Small intestine (tissue), 7 donors: Measurements from ENCODE around the gene SLC45A3. TPM values are rescaled to one million over a fixed set of nuclear protein-coding genes. Genes with fewer than 3 reads are reported as not detected.

Experiments
- DNase-seq, 2 donors: peaks; one replicate each; pipeline versions ENCODE4 v3.0.0 to v3.0.0-alpha.2; 2013
- FAIRE-seq: peaks from 2 replicates; lab custom pipeline; 2012; peaks lifted over from hg19 to GRCh38; lab: Jason Lieb, UNC
- H3K27ac ChIP-seq, 3 donors: one replicate each; pipeline ENCODE4 v1.5.1; 2013; ENCODE audit warnings: low read length in 2 of 3, mild to moderate bottlenecking in 2 of 3, control low read depth in 1 of 3, inconsistent platforms in 1 of 3, low read depth in 1 of 3, moderate library complexity in 1 of 3
- H3K27me3 ChIP-seq, 3 donors: one replicate each; pipeline ENCODE4 v1.6.1; 2013; ENCODE audit warnings: low read length in 3 of 3, inconsistent platforms in 1 of 3; ENCODE audit not compliant: control insufficient read depth in 3 of 3, insufficient read depth in 3 of 3
- H3K36me3 ChIP-seq, 3 donors: one replicate each; pipeline ENCODE4 v1.6.1; 2013; ENCODE audit warnings: low read length in 3 of 3, inconsistent platforms in 1 of 3, low read depth in 1 of 3, mild to moderate bottlenecking in 1 of 3, moderate library complexity in 1 of 3; ENCODE audit not compliant: control insufficient read depth in 3 of 3, insufficient read depth in 2 of 3
- H3K4me1 ChIP-seq, 3 donors: one replicate each; pipeline ENCODE4 v1.6.1; 2013; ENCODE audit warnings: low read length in 2 of 3, inconsistent platforms in 1 of 3, low read depth in 1 of 3, mild to moderate bottlenecking in 1 of 3, moderate library complexity in 1 of 3; ENCODE audit not compliant: control insufficient read depth in 3 of 3, insufficient read depth in 2 of 3
- H3K4me3 ChIP-seq, 3 donors: one replicate each; pipeline ENCODE4 v1.5.1; 2013; ENCODE audit warnings: low read length in 3 of 3, control low read depth in 1 of 3, inconsistent platforms in 1 of 3, low read depth in 1 of 3, mild to moderate bottlenecking in 1 of 3, moderate library complexity in 1 of 3
- H3K9me3 ChIP-seq, 2 donors: one replicate each; pipeline ENCODE4 v1.6.1; 2013; ENCODE audit warnings: low read depth in 1 of 2, low read length in 1 of 2; ENCODE audit not compliant: control insufficient read depth in 2 of 2, insufficient read depth in 1 of 2
- WGBS, 3 donors: extraction: QIAGEN DNeasy Blood & Tissue Kit; methylation state at CpG; one replicate each; pipeline ENCODE4 v1.1.7; 2013; 5-methylcytosine and 5-hydroxymethylcytosine counted together
- polyA plus RNA-seq, 4 donors: library from polyadenylated mRNA; stranded (reverse) in 3 of 4; unstranded in 1 of 4; fragments of 200-250 nt in 3 of 4; fragments of 120-200 nt in 1 of 4; gene quantifications; one replicate each; pipeline versions ENCODE4 v1.2.1 to v1.2.3, GENCODE V29; 2013
- donor health status: healthy with polysubstance abuse.
- donor health status: control.
- donor health status: control.
- donor health status: Bipolar disorder and iron deficiency.
- donor health status: healthy.

The SLC45A3 gene
- polyA plus RNA-seq, 4 donors: 1.1 to 10.6 (median 4.9) TPM

GRCh38 chr1:205670150-205670446 lies 10.2 kb downstream of the SLC45A3 start:
- DNase-seq (no peak), FAIRE-seq (no peak)
- no peaks in the 10 kb centered on the region for H3K27me3 ChIP-seq
- peaks cover 11 to 92% (median 13%) of the 10 kb centered on the region in 3 donors for H3K4me1 ChIP-seq
- H3K9me3 ChIP-seq: no peaks in the 10 kb centered on the region
- 85 to 93% (median 88%) methylated on average over 5 of the region's 5 CpGs for WGBS, 3 donors
- no peak overlapping the region for H3K27ac ChIP-seq
- H3K36me3 ChIP-seq: peaks cover 0 to 9% (median 0%) of the 10 kb centered on the region in 3 donors
- H3K4me3 ChIP-seq: no peak overlapping the region

- Histone ChIP-seq H3K27ac (no peak overlapping the region), H3K9me3 (no peaks in the 10 kb centered on the region), H3K36me3 (peaks cover 0 to 12% (median 0%) of the 10 kb centered on the region in 3 donors), H3K4me3 (no peak overlapping the region), H3K4me1 (peaks cover 11 to 92% (median 15%) of the 10 kb centered on the region in 3 donors), H3K27me3 (no peaks in the 10 kb centered on the region)
- FAIRE-seq: no peak
- 51 to 66% (median 55%) methylated on average over 20 of the region's 20 CpGs for WGBS, 3 donors
- DNase-seq: no peak
Observed at GRCh38 chr1:205669341-205670149, 10.8 kb downstream of the SLC45A3 start.

- peaks cover 11 to 92% (median 15%) of the 10 kb centered on the region in 3 donors for H3K4me1 ChIP-seq
- H3K36me3 ChIP-seq: peaks cover 0 to 17% (median 0%) of the 10 kb centered on the region in 3 donors
- DNase-seq: peak; percentile 37 to 56
- FAIRE-seq: no peak
- H3K27me3 ChIP-seq: no peaks in the 10 kb centered on the region
- 39 to 58% (median 42%) methylated on average over 5 of the region's 5 CpGs for WGBS, 3 donors
- H3K27ac ChIP-seq: no peak overlapping the region
- no peaks in the 10 kb centered on the region for H3K9me3 ChIP-seq
- H3K4me3 ChIP-seq: no peak overlapping the region
Observed at GRCh38 chr1:205668951-205669340, 11.4 kb downstream of the SLC45A3 start.

- Histone ChIP-seq H3K9me3 (no peaks in the 10 kb centered on the region), H3K27ac (peak overlapping the region in 1 of 3 donors; percentile 24), H3K4me1 (peaks cover 11 to 84% (median 15%) of the 10 kb centered on the region in 3 donors), H3K27me3 (no peaks in the 10 kb centered on the region), H3K36me3 (peaks cover 0 to 22% (median 0%) of the 10 kb centered on the region in 3 donors), H3K4me3 (no peak overlapping the region)
- peak in 1 of 2 donors; percentile 51 for DNase-seq
- 29 to 63% (median 36%) methylated on average over 11 of the region's 11 CpGs for WGBS, 3 donors
- no peak for FAIRE-seq
Observed at GRCh38 chr1:205667909-205668643, 12.2 kb downstream of the SLC45A3 start.

- DNase-seq (peak in 1 of 2 donors; percentile 75), FAIRE-seq (no peak)
- WGBS, 3 donors: 49 to 83% (median 66%) methylated on average over 6 of the region's 6 CpGs
- Histone ChIP-seq H3K4me1 (peaks cover 11 to 69% (median 12%) of the 10 kb centered on the region in 3 donors), H3K36me3 (peaks cover 0 to 37% (median 0%) of the 10 kb centered on the region in 3 donors), H3K9me3 (no peaks in the 10 kb centered on the region), H3K27ac (peak overlapping the region in 1 of 3 donors; percentile 39), H3K4me3 (no peak overlapping the region), H3K27me3 (no peaks in the 10 kb centered on the region)
Observed at GRCh38 chr1:205666372-205667166, 13.7 kb downstream of the SLC45A3 start.

- no peaks in the 10 kb centered on the region for H3K9me3 ChIP-seq
- H3K27ac ChIP-seq: peak overlapping the region; percentile 25 to 91 (median 52)
- 47 to 57% (median 52%) methylated on average over 8 to 9 of the region's 9 CpGs for WGBS, 3 donors
- DNase-seq: peak in 1 of 2 donors; percentile 35
- FAIRE-seq: no peak
- H3K27me3 ChIP-seq: no peaks in the 10 kb centered on the region
- H3K4me3 ChIP-seq: no peak overlapping the region
- H3K36me3 ChIP-seq: peaks cover 0 to 45% (median 0%) of the 10 kb centered on the region in 3 donors
- H3K4me1 ChIP-seq: peaks cover 11 to 59% (median 12%) of the 10 kb centered on the region in 3 donors
Observed at GRCh38 chr1:205665201-205666045, 14.9 kb downstream of the SLC45A3 start.

- H3K4me1 ChIP-seq: peaks cover 11 to 49% (median 12%) of the 10 kb centered on the region in 3 donors
- peak in 1 of 2 donors; percentile 85 for DNase-seq
- FAIRE-seq: no peak
- H3K27ac ChIP-seq: peak overlapping the region in 2 of 3 donors; percentile 52 to 91
- H3K4me3 ChIP-seq: no peak overlapping the region
- no peaks in the 10 kb centered on the region for H3K27me3 ChIP-seq
- H3K36me3 ChIP-seq: peaks cover 0 to 53% (median 0%) of the 10 kb centered on the region in 3 donors
- H3K9me3 ChIP-seq: no peaks in the 10 kb centered on the region
- WGBS, 3 donors: 18 to 60% (median 38%) methylated on average over 19 of the region's 19 CpGs
Observed at GRCh38 chr1:205664399-205665017, 15.8 kb downstream of the SLC45A3 start.
